Renal pelvis (tissue), 4 donors: Measurements from ENCODE around the gene PPP1R37. TPM values are rescaled to one million over a fixed set of nuclear protein-coding genes. Genes with fewer than 3 reads are reported as not detected.
A peak's percentile ranks its signal among the peaks of the same experiment; 100 is the strongest.
"Not testable (repeated sequence)": the region's sequence is repeated elsewhere in the genome, so short reads cannot be mapped to it uniquely, and the experiment has no call there.

Source experiments
- DNase-seq: peaks from one replicate; pipeline ENCODE4 v3.0.0-alpha.2; 2013
- polyA plus RNA-seq, 3 donors: library from polyadenylated mRNA; unstranded; fragments of 120-200 nt; gene quantifications; one replicate each; pipeline ENCODE4 v1.2.1, GENCODE V29; 2013; ENCODE audit not compliant: insufficient read length in 3 of 3

The PPP1R37 gene
- polyA plus RNA-seq, 3 donors, result 31.8 to 37.5 (median 35.4) TPM

- DNase-seq, result peak; percentile 99
Measured at GRCh38 chr19:45091031-45091923, 1.7 kb upstream of the PPP1R37 start.

GRCh38 chr19:45094137-45094536, 1.2 kb downstream of the PPP1R37 start:
- no peak for DNase-seq

GRCh38 chr19:45094707-45095106, 1.7 kb downstream of the PPP1R37 start:
- no peak for DNase-seq

- DNase-seq, result no peak
Measured at GRCh38 chr19:45095496-45096413, 2.8 kb downstream of the PPP1R37 start.

- DNase-seq, result no peak
Measured at GRCh38 chr19:45096700-45097099, 3.7 kb downstream of the PPP1R37 start.

GRCh38 chr19:45097450-45097775, 4.4 kb downstream of the PPP1R37 start:
- DNase-seq, result no peak

GRCh38 chr19:45097776-45098520, 5.0 kb downstream of the PPP1R37 start:
- no peak for DNase-seq

- DNase-seq, result no peak
Measured at GRCh38 chr19:45098521-45099466, 5.8 kb downstream of the PPP1R37 start.

- DNase-seq, result no peak
Measured at GRCh38 chr19:45099467-45100191, 6.7 kb downstream of the PPP1R37 start.

GRCh38 chr19:45100201-45100600, 7.2 kb downstream of the PPP1R37 start:
- no peak for DNase-seq

- DNase-seq, result no peak
Measured at GRCh38 chr19:45100846-45101252, 7.9 kb downstream of the PPP1R37 start.

GRCh38 chr19:45101806-45102205, 8.8 kb downstream of the PPP1R37 start:
- no peak for DNase-seq

- no peak for DNase-seq
Measured at GRCh38 chr19:45102481-45102880, 9.5 kb downstream of the PPP1R37 start.

GRCh38 chr19:45103156-45103507, 10.2 kb downstream of the PPP1R37 start:
- DNase-seq, result no peak

- DNase-seq, result peak; percentile 72
Measured at GRCh38 chr19:45103508-45104319, 10.7 kb downstream of the PPP1R37 start.

- DNase-seq, result no peak
Measured at GRCh38 chr19:45104658-45105349, 11.8 kb downstream of the PPP1R37 start.

GRCh38 chr19:45106363-45106762, 13.4 kb downstream of the PPP1R37 start:
- DNase-seq, result not testable (repeated sequence)

GRCh38 chr19:45107621-45108150, 14.7 kb downstream of the PPP1R37 start:
- no peak for DNase-seq
